ENCODE data around the gene TMCC2. TPM values are rescaled to one million over a fixed set of nuclear protein-coding genes. Genes with fewer than 3 reads are reported as not detected.

TMCC2 gene
- total and polyA plus RNA-seq, 2 of the 4 experiments (the other 2 are of a cell fraction) = 2.0 to 4.2 TPM

DNA sequence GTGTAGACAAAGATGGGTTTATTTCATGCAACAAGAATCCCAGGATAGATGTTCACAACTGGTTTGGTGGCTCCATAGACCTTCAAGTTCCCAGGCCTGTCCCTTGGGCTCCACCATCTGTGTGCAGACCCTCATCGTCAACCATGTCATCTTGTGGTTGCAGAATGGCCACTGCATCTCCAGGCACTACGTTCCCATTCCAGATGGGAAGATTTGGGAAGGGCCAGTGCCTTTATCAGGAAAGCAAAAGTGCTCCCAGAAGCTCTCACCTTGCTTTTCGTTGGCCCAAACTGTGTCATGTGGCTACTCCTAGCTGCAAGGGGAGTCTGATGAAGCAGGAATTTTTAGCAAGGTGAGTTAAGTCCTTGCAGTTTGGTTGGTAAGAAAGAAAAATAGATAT lies 12.8 kb downstream of the TMCC2 start:
- Histone ChIP-seq H3K27ac (ENCODE audit: insufficient read depth, low read length) (peak overlapping the region; percentile 12; the same call in 1 of the 2 replicates), H4K8ac (ENCODE audit: low read depth in 2 of 2, low read length in 2 of 2) (no peak overlapping the region), H2BK20ac (ENCODE audit: low read depth, low read length) (no peak overlapping the region), H3K4me2 (ENCODE audit: low read depth, low read length) (no peak overlapping the region; the same call in 1 of the 2 replicates), H4K20me1 (ENCODE audit: insufficient read depth, low read length) (no peaks in the 10 kb centered on the region), H3K4me1 (ENCODE audit: control insufficient read depth, insufficient read depth, low read length) (peaks cover 11% of the 10 kb centered on the region), H3K14ac (replicated peaks; ENCODE audit: low read depth, low read length) (no peak overlapping the region), H3K9ac (ENCODE audit: low read depth, low read length) (no peak overlapping the region), H3K23ac (ENCODE audit: low read depth, low read length) (no peak overlapping the region), H2BK15ac (ENCODE audit: low read depth, low read length) (no peak overlapping the region), H3K18ac (ENCODE audit: low read depth, low read length) (no peak overlapping the region; the same call in 1 of the 2 replicates), H2AFZ (replicated peaks; ENCODE audit: low read length, poor library complexity) (no peak overlapping the region), H2AK9ac (replicated peaks; ENCODE audit: low read depth, low read length, poor library complexity) (no peak overlapping the region), H2AK5ac (ENCODE audit: low read depth, low read length) (no peak overlapping the region), H2BK5ac (ENCODE audit: low read depth, low read length, poor library complexity, severe bottlenecking) (no peak overlapping the region), H3K27me3 (ENCODE audit: control insufficient read depth, insufficient read depth, low read length) (no peaks in the 10 kb centered on the region), H3K36me3 (ENCODE audit: control insufficient read depth, insufficient read depth, low read length) (0 out of 2 replicates have a peak, but pooled peaks cover 2% of the 10 kb centered on the region), H4K5ac (ENCODE audit: low read depth, low read length) (peak overlapping the region; percentile 52; the same call in 1 of the 2 replicates), H3K79me1 (ENCODE audit: low read depth in 1 of 2, low read length in 2 of 2) (no peaks in the 10 kb centered on the region; a peak in 1 of 4 replicates), H3K9me1 (ENCODE audit: insufficient read depth, low read length) (peaks cover 4% of the 10 kb centered on the region; the same call in 1 of the 2 replicates), H3K4ac (ENCODE audit: low read depth, low read length) (no peak overlapping the region), H3K56ac (ENCODE audit: extremely low read depth, insufficient read depth, low read length) (no peak overlapping the region), H3K9me3 (ENCODE audit: control insufficient read depth, insufficient read depth, low read length) (no peaks in the 10 kb centered on the region), H4K91ac (ENCODE audit: insufficient read depth, low read depth, low read length) (no peak overlapping the region), H2BK120ac (ENCODE audit: low read depth, low read length) (no peak overlapping the region), H3K4me3 (ENCODE audit: insufficient read depth, low read depth, low read length) (no peak overlapping the region)
- ChIA-PET CTCF (interaction anchor here (0.7 to 2.5 kb wide), 2 partner anchors 15 to 165 kb away, joined by 4 to 7 read pairs; no protein-coding TSS in a partner anchor), POLR2A (ENCODE audit: unreplicated experiment) (no interaction called here)
- intact Hi-C loops (cut with micrococcal nuclease) = no loop called here
- in situ Hi-C loops (cut with MboI; ENCODE audit: low sequenced_read_pairs) = no loop called here
- 57% methylated on average over 1 of the region's 3 CpGs; no CpG with 5 or more reads in 1 of the 2 experiments for WGBS, 2 experiments (ENCODE audit: extremely low coverage in 2 of 2, insufficient read length in 1 of 2)
- no TSS peak for BruUV-seq (replicated peaks)
- no peak for TF ChIP-seq RFX5 (IDR thresholded peaks at IDR 0.05; ENCODE audit: low read depth, low read length)
- TF ChIP-seq BHLHE40 (IDR thresholded peaks at IDR 0.05; ENCODE audit: low read depth, low read length) = no peak
- no peak for TF ChIP-seq MXI1 (IDR thresholded peaks at IDR 0.05; ENCODE audit: borderline replicate concordance, low read depth, low read length)
- TF ChIP-seq, protein P1, sequence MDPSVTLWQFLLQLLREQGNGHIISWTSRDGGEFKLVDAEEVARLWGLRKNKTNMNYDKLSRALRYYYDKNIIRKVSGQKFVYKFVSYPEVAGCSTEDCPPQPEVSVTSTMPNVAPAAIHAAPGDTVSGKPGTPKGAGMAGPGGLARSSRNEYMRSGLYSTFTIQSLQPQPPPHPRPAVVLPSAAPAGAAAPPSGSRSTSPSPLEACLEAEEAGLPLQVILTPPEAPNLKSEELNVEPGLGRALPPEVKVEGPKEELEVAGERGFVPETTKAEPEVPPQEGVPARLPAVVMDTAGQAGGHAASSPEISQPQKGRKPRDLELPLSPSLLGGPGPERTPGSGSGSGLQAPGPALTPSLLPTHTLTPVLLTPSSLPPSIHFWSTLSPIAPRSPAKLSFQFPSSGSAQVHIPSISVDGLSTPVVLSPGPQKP (IDR thresholded peaks at IDR 0.05; ENCODE audit: borderline replicate concordance, low read depth, low read length) = no peak
- no peak for TF ChIP-seq CHD1 (IDR thresholded peaks at IDR 0.05; ENCODE audit: low read depth, low read length)
- TF ChIP-seq RCOR1 (IDR thresholded peaks at IDR 0.05; ENCODE audit: insufficient replicate concordance, low read length) = no peak
- TF ChIP-seq RAD21 (IDR thresholded peaks at IDR 0.05; ENCODE audit: low read length) = no peak
- TF ChIP-seq FOS (IDR thresholded peaks at IDR 0.05; ENCODE audit: low read depth, low read length) = no peak
- TF ChIP-seq MAZ (IDR thresholded peaks at IDR 0.05; ENCODE audit: borderline replicate concordance, low read depth, low read length) = no peak
- TF ChIP-seq, protein P2, sequence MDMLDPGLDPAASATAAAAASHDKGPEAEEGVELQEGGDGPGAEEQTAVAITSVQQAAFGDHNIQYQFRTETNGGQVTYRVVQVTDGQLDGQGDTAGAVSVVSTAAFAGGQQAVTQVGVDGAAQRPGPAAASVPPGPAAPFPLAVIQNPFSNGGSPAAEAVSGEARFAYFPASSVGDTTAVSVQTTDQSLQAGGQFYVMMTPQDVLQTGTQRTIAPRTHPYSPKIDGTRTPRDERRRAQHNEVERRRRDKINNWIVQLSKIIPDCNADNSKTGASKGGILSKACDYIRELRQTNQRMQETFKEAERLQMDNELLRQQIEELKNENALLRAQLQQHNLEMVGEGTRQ (IDR thresholded peaks at IDR 0.05; ENCODE audit: low read depth, low read length) = no peak
- no peak for TF ChIP-seq POLR2A (IDR thresholded peaks at IDR 0.05; ENCODE audit: low read depth, low read length)
- TF ChIP-seq CEBPB (IDR thresholded peaks at IDR 0.05; ENCODE audit: low read depth, low read length) = no peak
- ATAC-seq (ENCODE audit: low read depth) (no peak), DNase-seq (no peak)
- dilution Hi-C loops (cut with HindIII; ENCODE audit: low sequenced_read_pairs, unreplicated experiment) = no loop called here
